Upper lobe of left lung (tissue), 6 donors: ENCODE results near the gene PANK1. TPM values are rescaled to one million over a fixed set of nuclear protein-coding genes. Genes with fewer than 3 reads are reported as not detected.
A peak's percentile ranks its signal among the peaks of the same experiment; 100 is the strongest.

ENCODE experiments used
- ATAC-seq, 2 donors: fragments of 200-7000 bp; cut with Tn5 transposase; one replicate each; pipeline ENCODE4 v1.9.1; 2022; ENCODE audit warnings: mild to moderate bottlenecking in 2 of 2, moderate library complexity in 2 of 2; ENCODE audit not compliant: low FRiP score in 2 of 2
- DNase-seq, 2 donors: peaks; one replicate each; pipeline ENCODE4 v3.0.0-alpha.2; 2019 to 2020
- H3K27ac ChIP-seq, 4 donors: fragments of 200-600 bp; sonication (generic); one replicate each; pipeline ENCODE4 v1.5.1; 2016 to 2019
- H3K27me3 ChIP-seq, 4 donors: fragments of 200-600 bp; sonication (generic); one replicate each; pipeline ENCODE4 v1.5.1; 2017 to 2019
- H3K36me3 ChIP-seq, 4 donors: fragments of 200-600 bp; sonication (generic); one replicate each; pipeline ENCODE4 v1.5.1; 2016 to 2019
- H3K4me1 ChIP-seq, 4 donors: fragments of 200-600 bp; sonication (generic); one replicate each; pipeline ENCODE4 v1.5.1; 2018 to 2019
- H3K4me3 ChIP-seq, 4 donors: fragments of 200-600 bp; sonication (generic); one replicate each; pipeline ENCODE4 v1.5.1; 2017 to 2019; ENCODE audit warnings: mild to moderate bottlenecking in 2 of 4, moderate library complexity in 1 of 4
- H3K9me3 ChIP-seq, 4 donors: fragments of 200-600 bp; sonication (generic); one replicate each; pipeline ENCODE4 v1.5.1; 2018 to 2019
- EP300 ChIP-seq, 4 donors: sonication (generic); formaldehyde crosslinking; IDR thresholded peaks; one replicate each; pipeline ENCODE4 v1.5.1; 2017; ENCODE audit warnings: antibody characterized with exemption in 4 of 4, control low read depth in 2 of 4
- POLR2A ChIP-seq, 4 donors: fragments of 450-650 bp; IDR thresholded peaks; one replicate each; pipeline ENCODE4 v1.5.1; 2016 to 2017; ENCODE audit warnings: antibody characterized with exemption in 4 of 4, mild to moderate bottlenecking in 2 of 4
- POLR2AphosphoS5 ChIP-seq, 2 donors: sonication (generic); formaldehyde crosslinking; IDR thresholded peaks; one replicate each; pipeline ENCODE4 v1.5.1; 2017; ENCODE audit warnings: antibody characterized with exemption in 2 of 2
- WGBS, 2 donors: methylation state at CpG; one replicate each; pipeline ENCODE4 v1.1.5; 2017 to 2018; 5-methylcytosine and 5-hydroxymethylcytosine counted together
- total RNA-seq, 6 donors: library from RNA; depleted of rRNA in 4 of 6; stranded (reverse); fragments of >200 nt in 4 of 6; gene quantifications; one replicate each; pipeline versions ENCODE4 v1.1.0 to v1.2.1, GENCODE V29; 2016 to 2021
- TF ChIP-seq, protein P1 (sequence below), 6 experiments: fragments of 450-650 bp in 4 of 6; fragments of 200-600 bp in 2 of 6; sonication (generic) in 2 of 6; IDR thresholded peaks; one replicate each; pipeline ENCODE4 v1.5.1; 2016 to 2019; ENCODE audit warnings: antibody characterized with exemption in 6 of 6
- donor health status: DM: no; HTN: no; CAD: no; lungs with moderate emphysema.
- donor health status: DM: no; HTN: yes; CAD: no; lungs with severe emphysema.

PANK1 gene
- total RNA-seq, 6 donors from 2014 or later: 3.1 to 22.9 (median 7.3) TPM

DNA sequence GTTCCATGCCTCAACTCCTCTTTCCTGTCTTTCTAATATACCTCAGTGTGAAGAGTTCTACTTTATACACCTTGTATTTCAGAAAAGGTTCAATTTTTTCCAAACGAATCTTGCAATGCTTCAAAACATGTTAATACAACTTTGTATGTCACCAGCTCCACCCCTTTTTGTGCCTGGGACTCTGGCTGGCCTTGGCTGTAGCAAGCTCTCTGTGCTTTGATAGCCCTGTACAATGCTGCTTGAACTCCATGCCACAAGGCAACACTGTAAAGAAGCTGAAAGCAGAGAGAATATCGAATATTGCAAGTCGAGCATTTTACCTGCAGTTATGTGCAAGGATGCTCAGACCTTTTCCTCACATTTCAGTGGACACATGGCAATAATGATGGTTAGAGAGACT, 52.5 kb downstream of the PANK1 start:
- H3K27me3 ChIP-seq: no peaks in the 10 kb centered on the region
- ATAC-seq (no peak), DNase-seq (no peak)
- TF ChIP-seq EP300 (IDR thresholded peaks at IDR 0.05) (no peak), POLR2A (IDR thresholded peaks at IDR 0.05) (no peak), POLR2AphosphoS5 (IDR thresholded peaks at IDR 0.05) (no peak)
- TF ChIP-seq, protein P1, sequence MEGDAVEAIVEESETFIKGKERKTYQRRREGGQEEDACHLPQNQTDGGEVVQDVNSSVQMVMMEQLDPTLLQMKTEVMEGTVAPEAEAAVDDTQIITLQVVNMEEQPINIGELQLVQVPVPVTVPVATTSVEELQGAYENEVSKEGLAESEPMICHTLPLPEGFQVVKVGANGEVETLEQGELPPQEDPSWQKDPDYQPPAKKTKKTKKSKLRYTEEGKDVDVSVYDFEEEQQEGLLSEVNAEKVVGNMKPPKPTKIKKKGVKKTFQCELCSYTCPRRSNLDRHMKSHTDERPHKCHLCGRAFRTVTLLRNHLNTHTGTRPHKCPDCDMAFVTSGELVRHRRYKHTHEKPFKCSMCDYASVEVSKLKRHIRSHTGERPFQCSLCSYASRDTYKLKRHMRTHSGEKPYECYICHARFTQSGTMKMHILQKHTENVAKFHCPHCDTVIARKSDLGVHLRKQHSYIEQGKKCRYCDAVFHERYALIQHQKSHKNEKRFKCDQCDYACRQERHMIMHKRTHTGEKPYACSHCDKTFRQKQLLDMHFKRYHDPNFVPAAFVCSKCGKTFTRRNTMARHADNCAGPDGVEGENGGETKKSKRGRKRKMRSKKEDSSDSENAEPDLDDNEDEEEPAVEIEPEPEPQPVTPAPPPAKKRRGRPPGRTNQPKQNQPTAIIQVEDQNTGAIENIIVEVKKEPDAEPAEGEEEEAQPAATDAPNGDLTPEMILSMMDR (IDR thresholded peaks at IDR 0.05): no peak
- 89 to 93% methylated on average over 3 of the region's 3 CpGs for WGBS, 2 donors
- H3K27ac ChIP-seq: peak overlapping the region in 1 of 4 donors; percentile 37
- H3K4me1 ChIP-seq: peaks cover 0 to 6% (median 2%) of the 10 kb centered on the region in 4 donors
- H3K4me3 ChIP-seq: no peak overlapping the region
- H3K36me3 ChIP-seq: no peaks in the 10 kb centered on the region
- no peaks in the 10 kb centered on the region for H3K9me3 ChIP-seq

DNA sequence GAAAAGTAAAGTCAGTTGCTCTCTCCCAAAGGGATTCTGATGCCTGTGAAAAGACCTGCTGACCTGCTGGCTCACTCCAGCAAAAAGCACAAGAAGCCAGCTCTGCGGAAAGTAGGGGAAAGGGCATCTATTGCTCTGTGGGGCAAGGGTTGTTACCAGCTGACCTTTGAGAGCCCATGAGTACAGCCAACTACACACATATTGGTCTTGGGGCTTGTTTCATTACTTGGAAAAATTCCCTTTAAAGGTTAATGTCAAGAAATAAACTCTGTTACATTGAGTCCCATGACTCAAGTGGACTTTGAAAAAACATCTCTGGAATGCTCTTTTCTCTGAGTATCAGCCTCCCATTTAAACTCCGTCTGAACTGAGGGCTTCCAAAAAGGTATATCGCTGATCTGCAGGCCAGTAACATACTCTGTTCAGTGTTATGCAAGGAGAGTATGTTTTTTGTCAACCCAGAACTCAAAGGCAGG, 53.2 kb downstream of the PANK1 start:
- DNase-seq (peak in 1 of 2 donors; percentile 67), ATAC-seq (peak in 1 of 2 donors; percentile 86)
- H3K27ac ChIP-seq: peak overlapping the region in 3 of 4 donors; percentile 36 to 44 (median 37)

DNA sequence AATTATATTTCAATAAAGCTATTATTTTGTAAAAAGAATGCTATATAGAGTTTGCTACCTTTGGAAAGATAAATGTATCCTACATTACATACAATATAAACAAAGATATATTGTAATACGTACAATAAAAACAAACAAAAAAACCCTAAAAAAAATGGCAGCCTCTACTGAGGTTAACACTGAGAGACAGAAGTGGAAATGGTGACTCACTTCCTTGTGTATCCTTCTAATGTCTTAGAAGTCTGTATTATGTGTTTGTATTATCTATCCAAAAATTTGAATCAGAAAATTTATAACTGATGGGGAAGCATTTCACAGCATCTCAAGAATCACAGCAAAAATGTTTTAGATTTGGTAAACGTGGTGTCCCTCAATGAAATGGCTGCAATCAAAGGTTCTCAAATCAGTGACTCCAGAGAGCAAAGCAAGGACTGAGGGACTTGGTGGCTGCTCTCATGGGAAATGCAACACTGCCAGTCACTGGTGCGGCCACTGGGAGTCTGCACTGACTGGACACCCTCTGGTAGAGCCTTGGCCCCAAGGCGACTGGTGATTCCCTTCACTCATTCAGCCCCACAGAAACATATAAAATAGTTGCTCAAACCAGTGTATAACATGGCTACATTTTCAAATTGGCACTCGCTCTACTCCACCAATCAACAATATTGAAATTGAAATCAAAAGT, 53.8 kb downstream of the PANK1 start:
- TF ChIP-seq, protein P1 (IDR thresholded peaks at IDR 0.05): no peak
- TF ChIP-seq POLR2AphosphoS5 (IDR thresholded peaks at IDR 0.05): no peak
- no peak for TF ChIP-seq EP300 (IDR thresholded peaks at IDR 0.05)
- no peak for TF ChIP-seq POLR2A (IDR thresholded peaks at IDR 0.05)
- no peaks in the 10 kb centered on the region for H3K36me3 ChIP-seq
- ATAC-seq (no peak), DNase-seq (peak in 1 of 2 donors; percentile 24)
- 89% methylated on average over 4 to 5 of the region's 5 CpGs for WGBS, 2 donors
- H3K9me3 ChIP-seq: no peaks in the 10 kb centered on the region
- H3K27me3 ChIP-seq: no peaks in the 10 kb centered on the region
- peaks cover 0 to 6% (median 2%) of the 10 kb centered on the region in 4 donors for H3K4me1 ChIP-seq
- peak overlapping the region in 3 of 4 donors; percentile 36 to 44 (median 37) for H3K27ac ChIP-seq
- H3K4me3 ChIP-seq: no peak overlapping the region

More for the DNA sequence above, 53.2 kb downstream of the PANK1 start:
- no peaks in the 10 kb centered on the region for H3K27me3 ChIP-seq
- H3K9me3 ChIP-seq: no peaks in the 10 kb centered on the region
- 62 to 69% methylated on average over 3 of the region's 3 CpGs for WGBS, 2 donors
- TF ChIP-seq, protein P1 (IDR thresholded peaks at IDR 0.05): no peak
- peak in 1 of 4 donors; percentile 63 for TF ChIP-seq EP300 (IDR thresholded peaks at IDR 0.05)
- no peak overlapping the region for H3K4me3 ChIP-seq
- H3K4me1 ChIP-seq: peaks cover 0 to 6% (median 2%) of the 10 kb centered on the region in 4 donors
- H3K36me3 ChIP-seq: no peaks in the 10 kb centered on the region

DNA sequence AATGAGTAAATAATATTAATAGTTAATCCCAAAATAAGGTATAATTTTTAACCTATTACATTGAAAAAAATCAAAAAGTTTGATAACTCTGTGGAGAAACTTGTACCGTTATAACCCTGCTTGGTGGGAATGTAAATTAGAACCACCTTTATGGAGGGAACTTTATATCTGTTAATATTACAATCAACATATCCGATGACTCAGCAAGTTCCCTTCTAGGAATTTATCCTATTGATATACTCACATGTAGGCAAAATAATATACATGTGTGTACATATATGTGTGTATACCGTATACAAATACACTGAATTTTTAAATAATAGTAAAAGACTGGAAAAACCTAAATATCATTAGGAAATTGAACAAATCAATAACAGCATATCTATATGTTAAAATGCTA, 54.7 kb downstream of the PANK1 start:
- no peak for DNase-seq
- Histone ChIP-seq H3K27me3 (no peaks in the 10 kb centered on the region), H3K36me3 (no peaks in the 10 kb centered on the region), H3K9me3 (no peaks in the 10 kb centered on the region), H3K4me1 (peaks cover 0 to 6% (median 2%) of the 10 kb centered on the region in 4 donors), H3K4me3 (no peak overlapping the region), H3K27ac (no peak overlapping the region)
- WGBS, 2 donors: 65 to 94% methylated on average over 3 of the region's 3 CpGs
- TF ChIP-seq POLR2A (IDR thresholded peaks at IDR 0.05) (no peak), POLR2AphosphoS5 (IDR thresholded peaks at IDR 0.05) (no peak), EP300 (IDR thresholded peaks at IDR 0.05) (no peak)
- TF ChIP-seq, protein P1 (IDR thresholded peaks at IDR 0.05): no peak
- ATAC-seq: no peak
